Measurements from ENCODE around the gene GPR35. TPM values are rescaled to one million over a fixed set of nuclear protein-coding genes. Genes with fewer than 3 reads are reported as not detected.

GPR35 gene
- total RNA-seq, 1 experiment from 2014 or later: 1.3 TPM

DNA sequence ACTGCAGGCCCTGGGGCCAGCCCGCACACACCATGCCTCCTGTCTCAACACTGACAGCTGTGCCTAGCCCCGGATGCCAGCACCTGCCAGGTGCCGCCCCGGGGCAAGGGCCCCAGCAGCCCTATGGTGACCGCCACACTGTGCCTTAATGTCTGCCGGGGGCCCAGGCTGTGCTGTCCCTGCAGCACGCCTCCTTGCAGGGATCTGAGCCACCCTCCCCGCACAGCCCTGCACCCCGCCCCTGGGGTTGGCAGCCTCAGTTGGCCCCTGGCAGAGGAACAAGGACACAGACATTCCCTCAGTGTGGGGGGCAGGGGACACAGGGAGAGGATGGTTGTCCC lies 47.2 kb upstream of the GPR35 start:
- Histone ChIP-seq H3K27me3 (ENCODE audit: control insufficient read depth, insufficient read depth, low read length) (no peaks in the 10 kb centered on the region), H3K36me3 (ENCODE audit: control insufficient read depth, insufficient read depth, low read length) (no peaks in the 10 kb centered on the region), H3K27ac (ENCODE audit: low read length) (no peak overlapping the region), H3K4me1 (ENCODE audit: control insufficient read depth, insufficient read depth, low read length) (peaks cover 12% of the 10 kb centered on the region), H3K4me3 (ENCODE audit: low read depth in 2 of 2, low read length in 2 of 2) (no peak overlapping the region), H3K9me3 (ENCODE audit: control insufficient read depth, insufficient read depth, low read depth, low read length) (no peaks in the 10 kb centered on the region; the same call in 1 of the 2 replicates)
- ChIA-PET CTCF (no interaction called here), POLR2A (no interaction called here)
- DNase-seq (ENCODE audit: low read depth, low spot score) (no peak), ATAC-seq (0 out of 2 replicates have a peak, but pooled peaks have one; percentile 2)
- intact Hi-C loops (cut with micrococcal nuclease; ENCODE audit: unreplicated experiment) (no loop called here), in situ Hi-C loops (cut with HindIII; ENCODE audit: low pct_unique_long_range_greater_than_20kb, low sequenced_read_pairs) (no loop called here)
- no TSS peak for BruUV-seq (replicated peaks)
- TF ChIP-seq SIN3A (IDR thresholded peaks at IDR 0.05; ENCODE audit: borderline replicate concordance, insufficient read depth, low read depth, low read length): no peak
- TF ChIP-seq, protein P1, sequence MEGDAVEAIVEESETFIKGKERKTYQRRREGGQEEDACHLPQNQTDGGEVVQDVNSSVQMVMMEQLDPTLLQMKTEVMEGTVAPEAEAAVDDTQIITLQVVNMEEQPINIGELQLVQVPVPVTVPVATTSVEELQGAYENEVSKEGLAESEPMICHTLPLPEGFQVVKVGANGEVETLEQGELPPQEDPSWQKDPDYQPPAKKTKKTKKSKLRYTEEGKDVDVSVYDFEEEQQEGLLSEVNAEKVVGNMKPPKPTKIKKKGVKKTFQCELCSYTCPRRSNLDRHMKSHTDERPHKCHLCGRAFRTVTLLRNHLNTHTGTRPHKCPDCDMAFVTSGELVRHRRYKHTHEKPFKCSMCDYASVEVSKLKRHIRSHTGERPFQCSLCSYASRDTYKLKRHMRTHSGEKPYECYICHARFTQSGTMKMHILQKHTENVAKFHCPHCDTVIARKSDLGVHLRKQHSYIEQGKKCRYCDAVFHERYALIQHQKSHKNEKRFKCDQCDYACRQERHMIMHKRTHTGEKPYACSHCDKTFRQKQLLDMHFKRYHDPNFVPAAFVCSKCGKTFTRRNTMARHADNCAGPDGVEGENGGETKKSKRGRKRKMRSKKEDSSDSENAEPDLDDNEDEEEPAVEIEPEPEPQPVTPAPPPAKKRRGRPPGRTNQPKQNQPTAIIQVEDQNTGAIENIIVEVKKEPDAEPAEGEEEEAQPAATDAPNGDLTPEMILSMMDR (IDR thresholded peaks at IDR 0.05): no peak
- TF ChIP-seq TCF7L2 (IDR thresholded peaks at IDR 0.05; ENCODE audit: low read depth, low read length): no peak
- TF ChIP-seq POLR2AphosphoS5 (IDR thresholded peaks at IDR 0.05; ENCODE audit: low read depth, low read length): no peak
- TF ChIP-seq REST (IDR thresholded peaks at IDR 0.05; ENCODE audit: insufficient read depth in 1 of 2, low read depth in 2 of 2, low read length in 1 of 2): no peak

- H3K27ac ChIP-seq (ENCODE audit: low read length): no peak overlapping the region
- intact Hi-C loops (cut with micrococcal nuclease; ENCODE audit: unreplicated experiment): no loop called here
- POLR2A ChIA-PET: no interaction called here
- BruUV-seq (replicated peaks): no TSS peak
- DNase-seq (ENCODE audit: low read depth, low spot score) (no peak), ATAC-seq (no peak)
- H3K4me3 ChIP-seq (ENCODE audit: low read depth in 2 of 2, low read length in 2 of 2): no peak overlapping the region
- TF ChIP-seq TCF7L2 (IDR thresholded peaks at IDR 0.05; ENCODE audit: low read depth, low read length): no peak
- TF ChIP-seq SIN3A (IDR thresholded peaks at IDR 0.05; ENCODE audit: borderline replicate concordance, insufficient read depth, low read depth, low read length): no peak; the same call in 1 of the 2 replicates
- TF ChIP-seq, protein P1 (IDR thresholded peaks at IDR 0.05): no peak
- no peak for TF ChIP-seq POLR2AphosphoS5 (IDR thresholded peaks at IDR 0.05; ENCODE audit: low read depth, low read length)
- TF ChIP-seq REST (IDR thresholded peaks at IDR 0.05; ENCODE audit: insufficient read depth in 1 of 2, low read depth in 2 of 2, low read length in 1 of 2): no peak
- peaks cover 15% of the 10 kb centered on the region for H3K4me1 ChIP-seq (ENCODE audit: control insufficient read depth, insufficient read depth, low read length)
- no peaks in the 10 kb centered on the region for H3K36me3 ChIP-seq (ENCODE audit: control insufficient read depth, insufficient read depth, low read length)
- H3K27me3 ChIP-seq (ENCODE audit: control insufficient read depth, insufficient read depth, low read length): no peaks in the 10 kb centered on the region
- in situ Hi-C loops (cut with HindIII; ENCODE audit: low pct_unique_long_range_greater_than_20kb, low sequenced_read_pairs): no loop called here
- CTCF ChIA-PET: no interaction called here
- H3K9me3 ChIP-seq (ENCODE audit: control insufficient read depth, insufficient read depth, low read depth, low read length): no peaks in the 10 kb centered on the region; the same call in 1 of the 2 replicates
Measured at GRCh38 chr2:240578488-240578887, 46.8 kb upstream of the GPR35 start.

All from Panc1 (cell line).